Smooth muscle cell (in vitro differentiated cells): ENCODE measurements around the gene CD1D. TPM values are rescaled to one million over a fixed set of nuclear protein-coding genes. Genes with fewer than 3 reads are reported as not detected.

Experiments used
- DNase-seq: peaks from one replicate; lab custom pipeline; 2025; ENCODE audit not compliant: unreplicated experiment; lab: John Stamatoyannopoulos, UW
- H2AFZ ChIP-seq: fragments of 200-600 bp; sonication (generic); 2 replicates; pipeline ENCODE4 v1.6.0; 2016; ENCODE audit warnings: antibody characterized with exemption, low read depth, mild to moderate bottlenecking
- H3F3A ChIP-seq: fragments of 200-600 bp; sonication (generic); 2 replicates; pipeline ENCODE4 v1.6.0; 2017; ENCODE audit warnings: antibody characterized with exemption, low read depth
- H3K27ac ChIP-seq: fragments of 200-600 bp; sonication (generic); 2 replicates; pipeline ENCODE4 v1.5.1; 2016; ENCODE audit warnings: low read depth, mild to moderate bottlenecking
- H3K27me3 ChIP-seq: fragments of 200-600 bp; sonication (generic); 2 replicates; pipeline ENCODE4 v1.6.1; 2016; ENCODE audit warnings: low read depth, mild to moderate bottlenecking
- H3K36me3 ChIP-seq: fragments of 200-600 bp; sonication (generic); 2 replicates; pipeline ENCODE4 v1.5.1; 2016; ENCODE audit warnings: low read depth
- H3K4me1 ChIP-seq: fragments of 200-600 bp; sonication (generic); 2 replicates; pipeline ENCODE4 v1.5.1; 2016; ENCODE audit warnings: low read depth
- H3K4me2 ChIP-seq: fragments of 200-600 bp; sonication (generic); 2 replicates; pipeline ENCODE4 v1.6.0; 2016; ENCODE audit warnings: mild to moderate bottlenecking
- H3K4me3 ChIP-seq: fragments of 200-600 bp; sonication (generic); 2 replicates; pipeline ENCODE4 v1.5.1; 2016; ENCODE audit warnings: mild to moderate bottlenecking
- H3K79me2 ChIP-seq: fragments of 200-600 bp; sonication (generic); 2 replicates; pipeline ENCODE4 v1.6.0; 2016; ENCODE audit warnings: low read depth, mild to moderate bottlenecking
- H3K9ac ChIP-seq: fragments of 200-600 bp; sonication (generic); 2 replicates; pipeline ENCODE4 v1.6.0; 2016; ENCODE audit warnings: low read depth
- H3K9me3 ChIP-seq: fragments of 200-600 bp; sonication (generic); replicated peaks from 2 replicates; pipeline ENCODE4 v1.5.1; 2016; ENCODE audit warnings: low read depth
- H4K20me1 ChIP-seq: fragments of 200-600 bp; sonication (generic); 2 replicates; pipeline ENCODE4 v1.6.0; 2016; ENCODE audit warnings: low read depth
- WGBS: methylation state at CpG from one replicate; pipeline ENCODE4 v1.1.7; 2016; ENCODE audit warnings: low lambda C conversion rate; 5-methylcytosine and 5-hydroxymethylcytosine counted together
- polyA plus RNA-seq: library from polyadenylated mRNA; unstranded; fragments of >200 nt; fragmentation: Nextera tagmentation; extraction: Ambion mirVana; gene quantifications from 2 replicates; pipeline ENCODE4 v1.2.1, GENCODE V29; 2016
- total RNA-seq: library from RNA; depleted of rRNA; stranded (reverse); fragments of >200 nt; gene quantifications from 2 replicates; pipeline ENCODE4 v1.2.3, GENCODE V29; 2014
- TF ChIP-seq, protein P1 (sequence below): fragments of 200-600 bp; sonication (generic); IDR thresholded peaks from 2 replicates; pipeline ENCODE4 v1.5.1; 2017; ENCODE audit warnings: borderline replicate concordance, mild to moderate bottlenecking, antibody characterized with exemption; ENCODE audit not compliant: insufficient read depth, poor library complexity, severe bottlenecking

Gene CD1D
- total and polyA plus RNA-seq, 2 experiments from 2014 or later, result 2.7 to 3.3 TPM

DNA sequence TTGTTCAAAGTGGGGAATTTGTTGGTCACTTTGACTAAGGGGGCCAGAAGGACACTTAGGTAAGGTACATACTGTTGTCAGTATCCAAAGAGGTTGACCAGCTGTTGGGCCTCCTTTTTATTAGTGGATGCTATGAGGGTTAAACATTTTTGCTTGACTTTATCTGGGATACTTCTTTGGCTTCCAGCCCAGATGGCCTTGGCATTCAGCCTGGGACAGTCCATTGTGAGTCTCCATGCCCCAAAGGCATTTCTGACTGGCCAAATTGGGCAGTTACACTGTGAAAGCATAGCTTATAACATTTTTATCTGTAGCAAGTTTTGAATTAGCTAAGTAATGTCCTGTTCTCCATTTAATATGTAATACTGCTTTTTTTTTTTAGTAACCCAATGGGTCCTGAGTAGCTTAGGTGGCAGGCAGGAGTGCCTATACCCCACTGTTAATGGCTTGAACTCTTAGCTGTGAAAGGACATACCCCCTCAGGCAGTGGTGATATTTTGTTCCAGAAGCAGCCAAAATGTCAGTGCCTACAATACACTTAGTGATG is 35.4 kb upstream of the CD1D start:
- H3K27me3 ChIP-seq, result no peaks in the 10 kb centered on the region
- no peak overlapping the region for H3K4me2 ChIP-seq
- no peak for DNase-seq
- H4K20me1 ChIP-seq, result no peaks in the 10 kb centered on the region
- H3K4me1 ChIP-seq, result peaks cover 8% of the 10 kb centered on the region
- H3K79me2 ChIP-seq, result no peaks in the 10 kb centered on the region
- H2AFZ ChIP-seq, result no peak overlapping the region
- H3K36me3 ChIP-seq, result no peaks in the 10 kb centered on the region
- no peak overlapping the region for H3K4me3 ChIP-seq
- H3K27ac ChIP-seq, result no peak overlapping the region
- TF ChIP-seq, protein P1, sequence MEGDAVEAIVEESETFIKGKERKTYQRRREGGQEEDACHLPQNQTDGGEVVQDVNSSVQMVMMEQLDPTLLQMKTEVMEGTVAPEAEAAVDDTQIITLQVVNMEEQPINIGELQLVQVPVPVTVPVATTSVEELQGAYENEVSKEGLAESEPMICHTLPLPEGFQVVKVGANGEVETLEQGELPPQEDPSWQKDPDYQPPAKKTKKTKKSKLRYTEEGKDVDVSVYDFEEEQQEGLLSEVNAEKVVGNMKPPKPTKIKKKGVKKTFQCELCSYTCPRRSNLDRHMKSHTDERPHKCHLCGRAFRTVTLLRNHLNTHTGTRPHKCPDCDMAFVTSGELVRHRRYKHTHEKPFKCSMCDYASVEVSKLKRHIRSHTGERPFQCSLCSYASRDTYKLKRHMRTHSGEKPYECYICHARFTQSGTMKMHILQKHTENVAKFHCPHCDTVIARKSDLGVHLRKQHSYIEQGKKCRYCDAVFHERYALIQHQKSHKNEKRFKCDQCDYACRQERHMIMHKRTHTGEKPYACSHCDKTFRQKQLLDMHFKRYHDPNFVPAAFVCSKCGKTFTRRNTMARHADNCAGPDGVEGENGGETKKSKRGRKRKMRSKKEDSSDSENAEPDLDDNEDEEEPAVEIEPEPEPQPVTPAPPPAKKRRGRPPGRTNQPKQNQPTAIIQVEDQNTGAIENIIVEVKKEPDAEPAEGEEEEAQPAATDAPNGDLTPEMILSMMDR, result no peak
- no peak overlapping the region for H3K9ac ChIP-seq
- H3K9me3 ChIP-seq, result no peaks in the 10 kb centered on the region
- H3F3A ChIP-seq, result peaks cover 2% of the 10 kb centered on the region

DNA sequence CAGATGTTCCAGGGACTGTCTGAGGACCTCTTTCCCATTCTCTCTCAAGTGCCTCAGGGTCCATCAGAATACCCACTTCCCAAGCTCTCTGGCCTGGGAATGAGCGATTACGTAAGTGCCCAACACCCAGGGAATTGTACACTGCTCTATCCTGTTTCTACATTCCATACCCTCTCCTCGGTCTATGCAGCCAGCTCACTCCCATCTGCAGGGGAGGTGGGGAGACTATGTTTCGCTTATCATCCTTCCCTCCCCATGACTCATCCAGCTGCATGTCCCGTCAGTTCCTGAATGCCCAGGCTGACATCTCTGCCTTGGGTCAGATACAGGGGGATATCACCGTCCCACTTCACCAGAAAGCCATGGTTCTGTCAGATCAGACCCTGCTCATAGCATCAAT is 34.5 kb upstream of the CD1D start:
- Histone ChIP-seq H3K9ac (no peak overlapping the region), H3K79me2 (no peaks in the 10 kb centered on the region), H3K9me3 (no peaks in the 10 kb centered on the region), H3K36me3 (no peaks in the 10 kb centered on the region), H3K4me2 (no peak overlapping the region), H4K20me1 (no peaks in the 10 kb centered on the region), H3K4me1 (peaks cover 4% of the 10 kb centered on the region), H3K4me3 (no peak overlapping the region), H3K27ac (no peak overlapping the region), H3K27me3 (no peaks in the 10 kb centered on the region), H3F3A (no peaks in the 10 kb centered on the region), H2AFZ (peak overlapping the region; percentile 38)
- 43% methylated on average over 6 of the region's 6 CpGs for WGBS
- no peak for DNase-seq
- TF ChIP-seq, protein P1, result no peak

DNA sequence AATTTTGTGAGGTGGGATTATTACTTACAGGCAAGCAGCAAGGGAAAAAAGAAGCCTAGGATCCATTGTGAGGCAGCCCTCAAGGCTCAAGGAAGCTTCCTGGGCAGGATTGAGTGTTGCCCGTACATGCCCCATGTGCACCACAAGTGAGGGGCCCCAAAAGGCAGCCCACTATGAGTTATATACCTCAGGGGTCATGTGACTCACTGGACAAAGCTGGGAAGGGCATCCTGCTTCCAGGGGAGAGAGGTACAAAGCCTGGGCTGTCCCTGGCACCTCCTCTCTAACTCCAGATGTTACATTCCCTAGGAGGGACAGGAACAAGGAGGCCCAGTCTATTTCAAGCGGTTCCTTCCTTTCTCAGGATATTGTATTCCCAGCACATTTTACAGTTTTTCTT is 34.0 kb upstream of the CD1D start:
- no peaks in the 10 kb centered on the region for H3F3A ChIP-seq
- peak overlapping the region; percentile 38 for H2AFZ ChIP-seq
- H3K9ac ChIP-seq, result no peak overlapping the region
- no peak overlapping the region for H3K27ac ChIP-seq
- H3K36me3 ChIP-seq, result no peaks in the 10 kb centered on the region
- no peaks in the 10 kb centered on the region for H3K27me3 ChIP-seq
- H3K4me1 ChIP-seq, result peaks cover 4% of the 10 kb centered on the region
- DNase-seq, result no peak
- H3K9me3 ChIP-seq, result no peaks in the 10 kb centered on the region
- WGBS, result 92% methylated on average over 2 of the region's 2 CpGs
- no peaks in the 10 kb centered on the region for H3K79me2 ChIP-seq
- H3K4me2 ChIP-seq, result no peak overlapping the region
- no peak overlapping the region for H3K4me3 ChIP-seq
- H4K20me1 ChIP-seq, result no peaks in the 10 kb centered on the region
- TF ChIP-seq, protein P1, result no peak

DNA sequence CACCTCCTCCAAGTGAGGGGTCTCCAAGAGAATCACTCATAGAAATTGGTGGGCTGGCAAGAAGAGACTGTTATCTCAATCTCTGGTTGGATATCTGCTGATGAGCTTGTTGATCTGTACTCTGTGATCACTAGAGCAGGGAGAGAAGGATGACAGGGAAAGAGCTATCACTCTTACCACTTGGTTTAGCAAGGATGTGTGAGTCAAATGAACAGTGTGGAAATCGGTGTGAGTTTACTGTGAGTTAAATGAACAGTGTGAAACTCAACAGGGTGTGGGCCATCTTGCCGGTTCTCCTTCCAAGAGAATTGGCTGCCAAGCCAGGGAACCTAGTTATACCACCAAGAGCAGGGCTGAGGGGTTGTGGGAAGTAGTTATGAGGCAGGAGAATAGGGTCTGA is 33.3 kb upstream of the CD1D start:
- H3K4me2 ChIP-seq, result no peak overlapping the region
- WGBS, result 85% methylated on average over 2 of the region's 2 CpGs

More for the DNA sequence above, 33.3 kb upstream of the CD1D start:
- Histone ChIP-seq H3F3A (no peaks in the 10 kb centered on the region), H3K36me3 (no peaks in the 10 kb centered on the region), H3K9me3 (no peaks in the 10 kb centered on the region), H3K79me2 (no peaks in the 10 kb centered on the region), H2AFZ (no peak overlapping the region), H3K4me1 (peaks cover 4% of the 10 kb centered on the region), H3K27me3 (no peaks in the 10 kb centered on the region), H3K27ac (no peak overlapping the region), H3K9ac (no peak overlapping the region), H3K4me3 (no peak overlapping the region), H4K20me1 (no peaks in the 10 kb centered on the region)
- TF ChIP-seq, protein P1, result no peak
- DNase-seq, result no peak
